Activated CD8-positive, alpha-beta T cell treated with anti-CD3 and anti-CD28 coated beads for 36 hours (primary cell): ENCODE results near the gene PRELID3B. TPM values are rescaled to one million over a fixed set of nuclear protein-coding genes. Genes with fewer than 3 reads are reported as not detected.

Source experiments
- ATAC-seq: fragments of 200-7000 bp; cut with Tn5 transposase; one replicate; pipeline ENCODE4 v1.10.0; 2021; ENCODE audit warnings: mild to moderate bottlenecking, moderate library complexity
- CTCF ChIA-PET: fragments of 350-600 bp; sonication (Branson Sonifier 250); formaldehyde crosslinking; loops from one replicate; lab custom pipeline; 2021; ENCODE audit warnings: antibody characterized with exemption; lab: Charles Lee
- POLR2A ChIA-PET: fragments of 350-600 bp; sonication (Branson Sonifier 250); formaldehyde crosslinking; loops from one replicate; lab custom pipeline; 2021; ENCODE audit warnings: antibody characterized with exemption; lab: Charles Lee
- DNase-seq: peaks from one replicate; pipeline ENCODE4 v3.0.0-alpha.2; 2020
- H3K27ac Mint-ChIP-seq: one replicate; pipeline ENCODE4 v1.8.0; 2021; ENCODE audit warnings: mild to moderate bottlenecking, mixed read lengths
- H3K27me3 Mint-ChIP-seq: one replicate; pipeline ENCODE4 v1.8.0; 2021; ENCODE audit warnings: mixed read lengths
- H3K36me3 Mint-ChIP-seq: one replicate; pipeline ENCODE4 v1.8.0; 2021; ENCODE audit warnings: low read depth, mixed read lengths
- H3K4me1 Mint-ChIP-seq: one replicate; pipeline ENCODE4 v1.8.0; 2021; ENCODE audit warnings: low read depth, mixed read lengths
- H3K4me3 Mint-ChIP-seq: one replicate; pipeline ENCODE4 v1.8.0; 2021; ENCODE audit warnings: mild to moderate bottlenecking, moderate library complexity, mixed read lengths
- H3K9me3 Mint-ChIP-seq: one replicate; pipeline ENCODE4 v1.8.0; 2021; ENCODE audit warnings: mixed read lengths
- CTCF ChIP-seq: fragments of 200-600 bp; IDR thresholded peaks from one replicate; pipeline ENCODE4 v1.8.0; 2022; ENCODE audit warnings: antibody characterized with exemption, mild to moderate bottlenecking
- intact Hi-C: fragments of 100-400 bp; cut with micrococcal nuclease; formaldehyde crosslinking; loops from one replicate; pipeline ENCODE4 v1.10.0; 2022
- total RNA-seq, 2 experiments: library from RNA; stranded (reverse); gene quantifications; one replicate each; pipeline ENCODE4 v1.2.3, GENCODE V29; 2021

PRELID3B gene
- total RNA-seq, 2 experiments from 2014 or later = 140 to 145 TPM

- POLR2A ChIA-PET = interaction anchor here (1.0 kb wide), 3 partner anchors 14 to 21 kb away, joined by 3 to 4 read pairs (median 3); no protein-coding TSS in a partner anchor
- H3K4me3 Mint-ChIP-seq = no peak overlapping the region
Measured at GRCh38 chr20:59010321-59010994, 32.1 kb downstream of the PRELID3B start.

GRCh38 chr20:59008715-59009336 is 33.8 kb downstream of the PRELID3B start:
- peaks cover 42% of the 10 kb centered on the region for H3K4me1 Mint-ChIP-seq
- peaks cover 3% of the 10 kb centered on the region for H3K36me3 Mint-ChIP-seq
- DNase-seq (no peak), ATAC-seq (no peak)
- no peak overlapping the region for H3K27ac Mint-ChIP-seq
- intact Hi-C loops = no loop called here
- CTCF ChIA-PET = interaction anchor here (1.7 to 2.1 kb wide), 2 partner anchors 79 to 138 kb away, joined by 4 to 6 read pairs; no protein-coding TSS in a partner anchor
- no peak for TF ChIP-seq CTCF
- no peaks in the 10 kb centered on the region for H3K27me3 Mint-ChIP-seq
- H3K9me3 Mint-ChIP-seq = no peaks in the 10 kb centered on the region
- no peak overlapping the region for H3K4me3 Mint-ChIP-seq
- POLR2A ChIA-PET = interaction anchor here (0.6 to 2.0 kb wide), 8 partner anchors 13 to 296 kb away, joined by 3 to 11 read pairs (median 4); partner anchors contain the start of gene ATP5F1E

More at GRCh38 chr20:59010321-59010994, 32.1 kb downstream of the PRELID3B start:
- H3K4me1 Mint-ChIP-seq = peaks cover 36% of the 10 kb centered on the region
- CTCF ChIA-PET = interaction anchor here (2.1 kb wide), 1 partner anchor 77 kb away, joined by 6 read pairs; no protein-coding TSS in a partner anchor
- H3K27me3 Mint-ChIP-seq = no peaks in the 10 kb centered on the region
- no peak for ATAC-seq
- TF ChIP-seq CTCF = no peak
- no peaks in the 10 kb centered on the region for H3K36me3 Mint-ChIP-seq
- no peak for DNase-seq
- H3K9me3 Mint-ChIP-seq = no peaks in the 10 kb centered on the region
- intact Hi-C loops = no loop called here
- no peak overlapping the region for H3K27ac Mint-ChIP-seq

GRCh38 chr20:59007665-59008511 is 34.7 kb downstream of the PRELID3B start:
- H3K9me3 Mint-ChIP-seq = no peaks in the 10 kb centered on the region
- ChIA-PET POLR2A (interaction anchor here (0.6 to 2.0 kb wide), 7 partner anchors 12 to 295 kb away, joined by 3 to 11 read pairs (median 3); partner anchors contain the start of gene ATP5F1E), CTCF (interaction anchor here (1.7 kb wide), 1 partner anchor 137 kb away, joined by 4 read pairs; no protein-coding TSS in a partner anchor)
- H3K4me3 Mint-ChIP-seq = peak overlapping the region; percentile 61
- intact Hi-C loops = no loop called here
- H3K4me1 Mint-ChIP-seq = peaks cover 36% of the 10 kb centered on the region
- DNase-seq (peak; percentile 42), ATAC-seq (no peak)
- H3K36me3 Mint-ChIP-seq = peaks cover 3% of the 10 kb centered on the region
- no peaks in the 10 kb centered on the region for H3K27me3 Mint-ChIP-seq
- H3K27ac Mint-ChIP-seq = peak overlapping the region; percentile 67
- TF ChIP-seq CTCF = no peak

GRCh38 chr20:59006864-59007664 is 35.5 kb downstream of the PRELID3B start, which contains the start of gene CTSZ:
TSS of gene CTSZ (minus strand) at chr20:59007254. CDS start at chr20:59007128, 126 bp downstream.
- DNase-seq (peak; percentile 52), ATAC-seq (peak; percentile 63)
- Mint-ChIP-seq H3K9me3 (no peaks in the 10 kb centered on the region), H3K27me3 (no peaks in the 10 kb centered on the region), H3K36me3 (peaks cover 3% of the 10 kb centered on the region), H3K4me3 (peak within 1 kb of the TSS; percentile 75), H3K27ac (peak within 1 kb of the TSS; percentile 67), H3K4me1 (peaks cover 36% of the 10 kb centered on the region)
- ChIA-PET POLR2A (interaction anchor here (1.4 to 2.1 kb wide), 3 partner anchors 11 to 26 kb away, joined by 3 to 5 read pairs (median 4); partner anchors contain the start of gene ATP5F1E), CTCF (no interaction called here)
- intact Hi-C loops = no loop called here
- TF ChIP-seq CTCF = no peak
